Endothelial cell of umbilical vein (primary cell): ENCODE measurements around the gene COG6. TPM values are rescaled to one million over a fixed set of nuclear protein-coding genes. Genes with fewer than 3 reads are reported as not detected.

Experiments used
- BruUV-seq: library from RNA; stranded (reverse); fragments of 400-500 nt; replicated peaks from 2 replicates; lab custom pipeline; 2021; lab: Mats Ljungman, UMichigan
- CTCF ChIA-PET: fragments of 300-600, 350-600 bp; sonication (Branson Sonifier 250); formaldehyde crosslinking; loops from one replicate; lab custom pipeline; 2021; ENCODE audit warnings: antibody characterized with exemption, inconsistent platforms; lab: Charles Lee
- POLR2A ChIA-PET: fragments of 300-600, 350-600 bp; sonication (Branson Sonifier 250); formaldehyde crosslinking; loops from one replicate; lab custom pipeline; 2021; ENCODE audit warnings: antibody characterized with exemption, inconsistent platforms; lab: Charles Lee
- DNase-seq: peaks from one replicate; pipeline ENCODE4 v3.0.0-alpha.2; 2011; ENCODE audit warnings: low read depth, low spot score
- FAIRE-seq: peaks from 2 replicates; lab custom pipeline; 2011; peaks lifted over from hg19 to GRCh38; lab: Jason Lieb, UNC
- H2AFZ ChIP-seq: 2 replicates; pipeline ENCODE4 v1.6.0; 2012; ENCODE audit warnings: low read depth, low read length, control low read depth, inconsistent platforms
- H3K27ac ChIP-seq: 2 replicates; pipeline ENCODE4 v1.5.1; 2011; ENCODE audit warnings: low read depth, mild to moderate bottlenecking, control low read depth, low read length, moderate library complexity; ENCODE audit not compliant: insufficient read depth
- H3K27me3 ChIP-seq, 2 experiments: 2 replicates each; pipeline versions ENCODE4 v1.6.0 to v1.6.1; 2011; ENCODE audit warnings: low read length in 2 of 2, mixed read lengths in 1 of 2; ENCODE audit not compliant: control insufficient read depth in 2 of 2, insufficient read depth in 2 of 2
- H3K36me3 ChIP-seq, 2 experiments: 2 replicates in 1 of 2; 3 replicates in 1 of 2; pipeline ENCODE4 v1.5.1; 2011; ENCODE audit warnings: low read length in 2 of 2, mild to moderate bottlenecking in 1 of 2, moderate library complexity in 1 of 2; ENCODE audit not compliant: control insufficient read depth in 2 of 2, insufficient read depth in 2 of 2; ENCODE audit errors: extremely low read depth in 1 of 2
- H3K4me1 ChIP-seq: 3 replicates; pipeline ENCODE4 v1.5.1; 2011; ENCODE audit warnings: mild to moderate bottlenecking, low read length; ENCODE audit not compliant: control insufficient read depth, insufficient read depth; ENCODE audit errors: extremely low read depth
- H3K4me2 ChIP-seq: 2 replicates; pipeline ENCODE4 v1.6.1; 2011; ENCODE audit warnings: low read length, control low read depth, mixed read lengths; ENCODE audit not compliant: insufficient read depth
- H3K4me3 ChIP-seq, 3 experiments: fragments of 200-600 bp in 1 of 3; sonication (generic), shearing (Covaris generic) in 1 of 3; replicated peaks in 1 of 3; 2 replicates each; pipeline ENCODE4 v1.5.1; 2011 to 2016; ENCODE audit warnings: control low read depth in 3 of 3, low read length in 3 of 3, mild to moderate bottlenecking in 2 of 3, inconsistent platforms in 1 of 3, low read depth in 1 of 3, moderate library complexity in 1 of 3; ENCODE audit not compliant: insufficient read depth in 1 of 3
- H3K79me2 ChIP-seq: 2 replicates; pipeline ENCODE4 v1.6.0; 2012; ENCODE audit warnings: low read length, inconsistent platforms; ENCODE audit not compliant: control insufficient read depth, insufficient read depth
- H3K9ac ChIP-seq: replicated peaks from 2 replicates; pipeline ENCODE3; 2011; ENCODE audit warnings: low read length, control low read depth; ENCODE audit not compliant: insufficient read depth; ENCODE audit errors: extremely low read depth
- H3K9me1 ChIP-seq: replicated peaks from 3 replicates; pipeline ENCODE4 v1.6.0; 2011; ENCODE audit warnings: mild to moderate bottlenecking, low read length; ENCODE audit not compliant: control insufficient read depth, insufficient read depth; ENCODE audit errors: extremely low read depth
- H3K9me3 ChIP-seq: replicated peaks from 2 replicates; pipeline ENCODE4 v1.5.1; 2012; ENCODE audit warnings: low read length, inconsistent platforms; ENCODE audit not compliant: control insufficient read depth, insufficient read depth
- H4K20me1 ChIP-seq: replicated peaks from 2 replicates; pipeline ENCODE3; 2011; ENCODE audit warnings: mild to moderate bottlenecking, low read length; ENCODE audit not compliant: control insufficient read depth, insufficient read depth; ENCODE audit errors: extremely low read depth
- EZH2 ChIP-seq: IDR thresholded peaks from 2 replicates; pipeline ENCODE4 v1.6.1; 2012; ENCODE audit warnings: borderline replicate concordance, low read depth, mild to moderate bottlenecking, moderate library complexity, low read length, inconsistent platforms; ENCODE audit not compliant: severe bottlenecking
- FOS ChIP-seq: IDR thresholded peaks from 2 replicates; pipeline ENCODE4 v1.6.1; 2011; ENCODE audit warnings: mild to moderate bottlenecking, low read length, moderate library complexity, borderline replicate concordance; ENCODE audit not compliant: insufficient read depth
- GATA2 ChIP-seq: IDR thresholded peaks from 2 replicates; pipeline ENCODE4 v1.7.0; 2011; ENCODE audit warnings: low read depth, mild to moderate bottlenecking, moderate library complexity, mixed read lengths, low read length; ENCODE audit not compliant: insufficient read length, insufficient read depth
- JUN ChIP-seq: IDR thresholded peaks from 2 replicates; pipeline ENCODE4 v1.6.1; 2011; ENCODE audit warnings: borderline replicate concordance, low read depth; ENCODE audit not compliant: insufficient read length, insufficient read depth
- MAX ChIP-seq: IDR thresholded peaks from 2 replicates; pipeline ENCODE4 v1.6.1; 2011; ENCODE audit not compliant: insufficient read depth, insufficient read length
- MYC ChIP-seq: IDR thresholded peaks from one replicate; pipeline ENCODE4 v1.6.1; 2011; ENCODE audit warnings: mild to moderate bottlenecking, low read depth, low read length
- POLR2A ChIP-seq: IDR thresholded peaks from 2 replicates; pipeline ENCODE4 v1.6.1; 2012; ENCODE audit warnings: low read depth, mild to moderate bottlenecking, control low read depth, low read length
- POLR2AphosphoS5 ChIP-seq: IDR thresholded peaks from 2 replicates; pipeline ENCODE4 v1.6.1; 2012; ENCODE audit warnings: low read depth, mild to moderate bottlenecking, control low read depth, low read length, moderate library complexity; ENCODE audit not compliant: insufficient read depth
- dilution Hi-C: fragments of 300-500 bp; cut with MboI; formaldehyde crosslinking; loops from one replicate; pipeline ENCODE4 v1.15.0; 2019; ENCODE audit warnings: low sequenced_read_pairs; ENCODE audit not compliant: extremely low pct_ligation_motif_present
- intact Hi-C: fragments of 100-400 bp; cut with micrococcal nuclease; formaldehyde crosslinking; loops from one replicate; pipeline ENCODE4 v1.10.0; 2022
- polyA plus RNA-seq, 4 experiments: library from polyadenylated mRNA; depleted of rRNA in 3 of 4; stranded (reverse) in 3 of 4; unstranded in 1 of 4; fragments of >200 nt; gene quantifications; 2 replicates each; pipeline versions ENCODE4 v1.2.1 to v1.2.3, GENCODE V29; 2011 to 2012; ENCODE audit warnings: missing spikeins in 1 of 4
- total RNA-seq: library from RNA; stranded (reverse); gene quantifications from 2 replicates; pipeline ENCODE4 v1.2.3, GENCODE V29; 2021
- TF ChIP-seq, protein P1 (sequence below), 2 donors: IDR thresholded peaks; 1 replicate in 1 of 2; 2 replicates in 1 of 2; pipeline ENCODE4 v1.5.1; 2011; ENCODE audit warnings: low read length in 2 of 2, mild to moderate bottlenecking in 2 of 2, moderate library complexity in 2 of 2, control low read depth in 1 of 2, inconsistent platforms in 1 of 2, low read depth in 1 of 2; ENCODE audit not compliant: insufficient read depth in 1 of 2; ENCODE audit errors: extremely low read depth in 1 of 2

The COG6 gene
- total and polyA plus RNA-seq, 2 donors (not counting 3 experiments of a cell fraction or from before 2014, with no cell fraction given) = 12.1 to 41.1 TPM

DNA sequence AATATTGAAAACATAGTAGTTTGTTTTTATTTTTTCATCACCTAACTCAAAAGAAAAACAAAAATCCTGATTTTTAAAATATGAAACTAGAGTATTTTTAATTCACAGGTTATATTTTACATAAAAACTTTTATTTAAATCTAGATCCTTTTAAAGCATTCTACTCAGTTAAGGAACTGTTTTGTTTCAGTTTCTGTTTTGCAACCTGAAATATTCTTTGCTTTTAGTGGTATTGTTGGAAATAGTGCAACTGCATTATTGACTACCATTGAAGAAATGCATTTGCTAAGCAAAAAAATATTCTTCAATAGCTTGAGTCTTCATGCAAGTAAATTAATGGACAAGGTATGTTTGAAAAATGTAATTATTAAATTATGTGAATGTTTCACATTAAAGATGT is 43.8 kb downstream of the COG6 start:
- Histone ChIP-seq H3K4me2 (no peak overlapping the region), H3K27me3 (no peaks in the 10 kb centered on the region), H2AFZ (no peak overlapping the region), H3K79me2 (no peaks in the 10 kb centered on the region), H3K36me3 (no peaks in the 10 kb centered on the region), H3K9me1 (no peaks in the 10 kb centered on the region), H3K4me3 (no peak overlapping the region), H3K27ac (no peak overlapping the region), H3K9me3 (no peaks in the 10 kb centered on the region), H3K9ac (no peak overlapping the region), H3K4me1 (no peaks in the 10 kb centered on the region), H4K20me1 (no peaks in the 10 kb centered on the region)
- no TSS peak for BruUV-seq
- ChIA-PET CTCF (no interaction called here), POLR2A (no interaction called here)
- dilution Hi-C loops (no loop called here), intact Hi-C loops (no loop called here)
- TF ChIP-seq POLR2AphosphoS5 (no peak), JUN (no peak), EZH2 (no peak)
- no peak for DNase-seq
- FAIRE-seq = no peak

- no peak for DNase-seq
- H3K27ac ChIP-seq = no peak overlapping the region
- H3K9ac ChIP-seq = no peak overlapping the region
- H2AFZ ChIP-seq = no peak overlapping the region
- H3K4me2 ChIP-seq = no peak overlapping the region
- no peaks in the 10 kb centered on the region for H3K36me3 ChIP-seq
- ChIA-PET CTCF (interaction anchor here (1.0 kb wide), 1 partner anchor 27 kb away, joined by 3 read pairs; no protein-coding TSS in a partner anchor), POLR2A (no interaction called here)
- H3K4me3 ChIP-seq = no peak overlapping the region
- H4K20me1 ChIP-seq = no peaks in the 10 kb centered on the region
- no peaks in the 10 kb centered on the region for H3K27me3 ChIP-seq
- intact Hi-C loops = no loop called here
- H3K9me1 ChIP-seq = no peaks in the 10 kb centered on the region
- dilution Hi-C loops = no loop called here
- no peaks in the 10 kb centered on the region for H3K4me1 ChIP-seq
- BruUV-seq = no TSS peak
- no peak for FAIRE-seq
- no peaks in the 10 kb centered on the region for H3K9me3 ChIP-seq
- H3K79me2 ChIP-seq = no peaks in the 10 kb centered on the region
- TF ChIP-seq, protein P1, sequence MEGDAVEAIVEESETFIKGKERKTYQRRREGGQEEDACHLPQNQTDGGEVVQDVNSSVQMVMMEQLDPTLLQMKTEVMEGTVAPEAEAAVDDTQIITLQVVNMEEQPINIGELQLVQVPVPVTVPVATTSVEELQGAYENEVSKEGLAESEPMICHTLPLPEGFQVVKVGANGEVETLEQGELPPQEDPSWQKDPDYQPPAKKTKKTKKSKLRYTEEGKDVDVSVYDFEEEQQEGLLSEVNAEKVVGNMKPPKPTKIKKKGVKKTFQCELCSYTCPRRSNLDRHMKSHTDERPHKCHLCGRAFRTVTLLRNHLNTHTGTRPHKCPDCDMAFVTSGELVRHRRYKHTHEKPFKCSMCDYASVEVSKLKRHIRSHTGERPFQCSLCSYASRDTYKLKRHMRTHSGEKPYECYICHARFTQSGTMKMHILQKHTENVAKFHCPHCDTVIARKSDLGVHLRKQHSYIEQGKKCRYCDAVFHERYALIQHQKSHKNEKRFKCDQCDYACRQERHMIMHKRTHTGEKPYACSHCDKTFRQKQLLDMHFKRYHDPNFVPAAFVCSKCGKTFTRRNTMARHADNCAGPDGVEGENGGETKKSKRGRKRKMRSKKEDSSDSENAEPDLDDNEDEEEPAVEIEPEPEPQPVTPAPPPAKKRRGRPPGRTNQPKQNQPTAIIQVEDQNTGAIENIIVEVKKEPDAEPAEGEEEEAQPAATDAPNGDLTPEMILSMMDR (IDR thresholded peaks at IDR 0.05; ENCODE audit: extremely low read depth in 1 of 2, insufficient read depth in 1 of 2, low read depth in 1 of 2, low read length in 2 of 2) = no peak
- TF ChIP-seq FOS = no peak
- no peak for TF ChIP-seq EZH2
- TF ChIP-seq POLR2AphosphoS5 = no peak
- no peak for TF ChIP-seq MYC
- TF ChIP-seq GATA2 = no peak
- TF ChIP-seq MAX = no peak
- no peak for TF ChIP-seq JUN
- no peak for TF ChIP-seq POLR2A
Observed at GRCh38 chr13:39712626-39713025, 57.2 kb downstream of the COG6 start.
